ENCODE measurements around the gene GPR156.

DNA sequence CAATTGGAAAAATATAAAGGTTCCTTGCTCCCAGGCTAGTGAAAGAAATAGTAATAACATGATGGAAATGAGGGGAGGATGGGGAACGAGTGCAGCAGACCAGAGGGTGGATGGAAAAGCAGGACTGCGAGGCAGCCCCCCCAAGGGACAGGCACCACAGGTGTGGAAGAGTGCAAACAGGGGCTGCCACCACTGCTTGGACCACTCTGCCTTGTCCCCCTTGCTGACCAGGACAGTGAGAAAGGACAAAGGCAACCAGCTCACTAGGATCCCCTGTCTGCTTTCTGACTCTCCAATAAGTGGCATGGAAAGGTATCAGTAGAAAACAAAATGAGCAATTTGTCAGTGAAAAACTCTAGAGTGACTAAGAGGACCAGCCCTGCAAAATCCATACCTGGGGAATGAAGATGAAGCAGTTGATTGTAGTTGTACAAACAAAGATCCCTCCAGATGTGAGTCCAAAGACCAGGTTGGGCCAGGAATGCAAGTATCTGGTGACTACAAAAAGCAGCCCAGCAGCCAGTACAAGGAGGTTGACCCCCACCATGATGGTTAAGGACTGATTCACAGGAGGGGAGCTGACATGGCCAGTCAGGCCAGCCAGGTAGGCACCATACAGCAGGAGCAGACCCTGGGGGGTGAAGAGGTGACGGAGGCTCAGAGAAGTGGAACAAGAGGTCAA lies 104.2 kb downstream of the GPR156 start:
- TF ChIP-seq, protein P1, sequence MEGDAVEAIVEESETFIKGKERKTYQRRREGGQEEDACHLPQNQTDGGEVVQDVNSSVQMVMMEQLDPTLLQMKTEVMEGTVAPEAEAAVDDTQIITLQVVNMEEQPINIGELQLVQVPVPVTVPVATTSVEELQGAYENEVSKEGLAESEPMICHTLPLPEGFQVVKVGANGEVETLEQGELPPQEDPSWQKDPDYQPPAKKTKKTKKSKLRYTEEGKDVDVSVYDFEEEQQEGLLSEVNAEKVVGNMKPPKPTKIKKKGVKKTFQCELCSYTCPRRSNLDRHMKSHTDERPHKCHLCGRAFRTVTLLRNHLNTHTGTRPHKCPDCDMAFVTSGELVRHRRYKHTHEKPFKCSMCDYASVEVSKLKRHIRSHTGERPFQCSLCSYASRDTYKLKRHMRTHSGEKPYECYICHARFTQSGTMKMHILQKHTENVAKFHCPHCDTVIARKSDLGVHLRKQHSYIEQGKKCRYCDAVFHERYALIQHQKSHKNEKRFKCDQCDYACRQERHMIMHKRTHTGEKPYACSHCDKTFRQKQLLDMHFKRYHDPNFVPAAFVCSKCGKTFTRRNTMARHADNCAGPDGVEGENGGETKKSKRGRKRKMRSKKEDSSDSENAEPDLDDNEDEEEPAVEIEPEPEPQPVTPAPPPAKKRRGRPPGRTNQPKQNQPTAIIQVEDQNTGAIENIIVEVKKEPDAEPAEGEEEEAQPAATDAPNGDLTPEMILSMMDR (IDR thresholded peaks at IDR 0.05), result no peak
- no peak for TF ChIP-seq POLR2A (IDR thresholded peaks at IDR 0.05)

Data from lower leg skin (tissue), 3 donors.